ENCODE data around the gene FILIP1.

DNA sequence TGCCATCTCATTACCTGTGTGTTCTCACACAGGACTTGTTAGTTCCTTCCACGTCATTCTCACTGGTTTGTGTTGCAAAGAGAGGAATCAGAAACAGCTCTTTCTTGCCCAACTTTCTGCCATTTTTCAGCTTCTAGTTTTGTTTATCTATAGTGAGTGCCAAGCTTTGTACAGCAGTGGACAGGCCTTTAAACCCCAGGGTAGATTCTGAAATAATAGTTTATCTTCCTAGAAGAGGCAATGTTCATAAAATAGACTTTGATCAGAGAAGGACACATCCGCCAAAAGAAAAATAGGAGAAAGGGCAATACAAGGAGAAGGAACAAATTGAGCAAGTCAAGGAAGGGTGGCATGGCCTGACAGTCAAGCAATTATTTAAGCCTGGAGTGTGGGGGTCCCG, 191.3 kb downstream of the FILIP1 start:
- TF ChIP-seq EP300 (IDR thresholded peaks at IDR 0.05) (no peak), POLR2A (IDR thresholded peaks at IDR 0.05) (no peak)
- TF ChIP-seq, protein P1, sequence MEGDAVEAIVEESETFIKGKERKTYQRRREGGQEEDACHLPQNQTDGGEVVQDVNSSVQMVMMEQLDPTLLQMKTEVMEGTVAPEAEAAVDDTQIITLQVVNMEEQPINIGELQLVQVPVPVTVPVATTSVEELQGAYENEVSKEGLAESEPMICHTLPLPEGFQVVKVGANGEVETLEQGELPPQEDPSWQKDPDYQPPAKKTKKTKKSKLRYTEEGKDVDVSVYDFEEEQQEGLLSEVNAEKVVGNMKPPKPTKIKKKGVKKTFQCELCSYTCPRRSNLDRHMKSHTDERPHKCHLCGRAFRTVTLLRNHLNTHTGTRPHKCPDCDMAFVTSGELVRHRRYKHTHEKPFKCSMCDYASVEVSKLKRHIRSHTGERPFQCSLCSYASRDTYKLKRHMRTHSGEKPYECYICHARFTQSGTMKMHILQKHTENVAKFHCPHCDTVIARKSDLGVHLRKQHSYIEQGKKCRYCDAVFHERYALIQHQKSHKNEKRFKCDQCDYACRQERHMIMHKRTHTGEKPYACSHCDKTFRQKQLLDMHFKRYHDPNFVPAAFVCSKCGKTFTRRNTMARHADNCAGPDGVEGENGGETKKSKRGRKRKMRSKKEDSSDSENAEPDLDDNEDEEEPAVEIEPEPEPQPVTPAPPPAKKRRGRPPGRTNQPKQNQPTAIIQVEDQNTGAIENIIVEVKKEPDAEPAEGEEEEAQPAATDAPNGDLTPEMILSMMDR (IDR thresholded peaks at IDR 0.05) = no peak

All from upper lobe of left lung (tissue), 4 donors.